IMR-90 (cell line): ENCODE measurements around the gene LPGAT1. TPM values are rescaled to one million over a fixed set of nuclear protein-coding genes. Genes with fewer than 3 reads are reported as not detected.

Experiments
- ATAC-seq: fragments of 200-7000 bp; cut with Tn5 transposase; 2 replicates; pipeline ENCODE4 v1.9.1; 2020; ENCODE audit warnings: low read depth, mild to moderate bottlenecking, moderate library complexity
- BruUV-seq: library from RNA; stranded (reverse); fragments of 400-500 nt; replicated peaks from 2 replicates; lab custom pipeline; 2021; lab: Mats Ljungman, UMichigan
- CTCF ChIA-PET: fragments of 300-600 bp; formaldehyde crosslinking; extraction: SDS; loops from one replicate; lab custom pipeline; 2021; ENCODE audit warnings: antibody characterized with exemption; lab: Yijun Ruan, JAX
- POLR2A ChIA-PET: fragments of 300-600 bp; sonication (Branson Sonifier 250); formaldehyde crosslinking; loops from one replicate; lab custom pipeline; 2022; ENCODE audit warnings: antibody characterized with exemption; ENCODE audit not compliant: unreplicated experiment; lab: Charles Lee
- DNase-seq: peaks from one replicate; pipeline ENCODE4 v3.0.0; 2013
- H2AFZ ChIP-seq: replicated peaks from 2 replicates; pipeline ENCODE3; 2013; ENCODE audit warnings: low read length, mild to moderate bottlenecking; ENCODE audit not compliant: poor library complexity
- H2AK5ac ChIP-seq: 2 replicates; pipeline ENCODE4 v1.6.1; 2013; ENCODE audit warnings: low read depth, low read length, inconsistent platforms
- H2AK9ac ChIP-seq: replicated peaks from 2 replicates; pipeline ENCODE3; 2013; ENCODE audit warnings: mild to moderate bottlenecking, low read depth, low read length, moderate library complexity; ENCODE audit not compliant: poor library complexity
- H2BK120ac ChIP-seq: 2 replicates; pipeline ENCODE4 v1.6.1; 2013; ENCODE audit warnings: low read depth, low read length, inconsistent platforms
- H2BK15ac ChIP-seq: 3 replicates; pipeline ENCODE4 v1.6.1; 2013; ENCODE audit warnings: low read depth, low read length, inconsistent platforms
- H2BK20ac ChIP-seq: 2 replicates; pipeline ENCODE4 v1.6.1; 2013; ENCODE audit warnings: low read depth, mild to moderate bottlenecking, inconsistent platforms, low read length, moderate library complexity
- H2BK5ac ChIP-seq: 2 replicates; pipeline ENCODE4 v1.6.1; 2013; ENCODE audit warnings: mild to moderate bottlenecking, low read depth, low read length, inconsistent platforms; ENCODE audit not compliant: poor library complexity, severe bottlenecking
- H3K14ac ChIP-seq: replicated peaks from 2 replicates; pipeline ENCODE4 v1.6.1; 2013; ENCODE audit warnings: low read depth, low read length, inconsistent platforms
- H3K18ac ChIP-seq: 2 replicates; pipeline ENCODE4 v1.6.1; 2013; ENCODE audit warnings: low read depth, low read length, control low read depth
- H3K23ac ChIP-seq: 2 replicates; pipeline ENCODE4 v1.6.1; 2013; ENCODE audit warnings: low read depth, low read length, inconsistent platforms
- H3K27ac ChIP-seq: 2 replicates; pipeline ENCODE4 v1.5.1; 2013; ENCODE audit warnings: mild to moderate bottlenecking, control low read depth, low read length; ENCODE audit not compliant: insufficient read depth
- H3K27me3 ChIP-seq: 2 replicates; pipeline ENCODE4 v1.6.1; 2013; ENCODE audit warnings: low read length; ENCODE audit not compliant: control insufficient read depth, insufficient read depth
- H3K36me3 ChIP-seq: 2 replicates; pipeline ENCODE4 v1.6.1; 2013; ENCODE audit warnings: low read length, mixed read lengths; ENCODE audit not compliant: control insufficient read depth, insufficient read depth
- H3K4ac ChIP-seq: 2 replicates; pipeline ENCODE4 v1.6.1; 2013; ENCODE audit warnings: low read depth, low read length, inconsistent platforms
- H3K4me1 ChIP-seq: 2 replicates; pipeline ENCODE4 v1.6.1; 2013; ENCODE audit warnings: low read length, mixed read lengths; ENCODE audit not compliant: control insufficient read depth, insufficient read depth
- H3K4me2 ChIP-seq: 2 replicates; pipeline ENCODE4 v1.6.1; 2013; ENCODE audit warnings: low read depth, mild to moderate bottlenecking, control low read depth, low read length, moderate library complexity
- H3K4me3 ChIP-seq: 2 replicates; pipeline ENCODE4 v1.5.1; 2013; ENCODE audit warnings: low read depth, mild to moderate bottlenecking, control low read depth, low read length, moderate library complexity; ENCODE audit not compliant: insufficient read depth
- H3K56ac ChIP-seq: 2 replicates; pipeline ENCODE4 v1.6.1; 2013; ENCODE audit warnings: low read length, inconsistent platforms; ENCODE audit not compliant: insufficient read depth; ENCODE audit errors: extremely low read depth
- H3K79me1 ChIP-seq, 2 experiments: 2 replicates each; pipeline ENCODE4 v1.6.1; 2013; ENCODE audit warnings: low read length in 2 of 2, inconsistent platforms in 1 of 2, low read depth in 1 of 2
- H3K9ac ChIP-seq: 2 replicates; pipeline ENCODE4 v1.6.1; 2013; ENCODE audit warnings: low read depth, low read length, control low read depth
- H3K9me1 ChIP-seq: 2 replicates; pipeline ENCODE4 v1.6.1; 2013; ENCODE audit warnings: low read length, inconsistent platforms; ENCODE audit not compliant: insufficient read depth
- H3K9me3 ChIP-seq: 2 replicates; pipeline ENCODE4 v1.6.1; 2013; ENCODE audit warnings: low read length; ENCODE audit not compliant: control insufficient read depth, insufficient read depth
- H4K20me1 ChIP-seq: 2 replicates; pipeline ENCODE4 v1.6.1; 2013; ENCODE audit warnings: low read length, inconsistent platforms; ENCODE audit not compliant: insufficient read depth
- H4K5ac ChIP-seq: 2 replicates; pipeline ENCODE4 v1.6.1; 2013; ENCODE audit warnings: mild to moderate bottlenecking, low read depth, low read length, control low read depth
- H4K8ac ChIP-seq, 2 experiments: 2 replicates each; pipeline ENCODE4 v1.6.1; 2013; ENCODE audit warnings: low read depth in 2 of 2, low read length in 2 of 2, control low read depth in 1 of 2, inconsistent platforms in 1 of 2
- H4K91ac ChIP-seq: 2 replicates; pipeline ENCODE4 v1.6.1; 2013; ENCODE audit warnings: low read depth, low read length, inconsistent platforms; ENCODE audit not compliant: insufficient read depth
- CEBPB ChIP-seq: IDR thresholded peaks from 2 replicates; pipeline ENCODE4 v1.6.1; 2012; ENCODE audit warnings: low read depth, low read length, improper control_type of control experiment
- MAZ ChIP-seq: IDR thresholded peaks from 2 replicates; pipeline ENCODE4 v1.6.1; 2012; ENCODE audit warnings: low read depth, mild to moderate bottlenecking, low read length, improper control_type of control experiment, moderate library complexity, borderline replicate concordance
- NFE2L2 ChIP-seq: fragments of 150-350 bp; IDR thresholded peaks from 2 replicates; pipeline ENCODE4 v1.6.1; 2016; ENCODE audit warnings: low read depth, mild to moderate bottlenecking, low read length
- RAD21 ChIP-seq: IDR thresholded peaks from 2 replicates; pipeline ENCODE4 v1.6.1; 2012; ENCODE audit warnings: low read length, improper control_type of control experiment
- WGBS, 2 experiments: methylation state at CpG; one replicate each; pipeline versions ENCODE4 v1.1.5 to v1.1.7; 2013; ENCODE audit warnings: missing lambda C conversion rate in 2 of 2; ENCODE audit not compliant: insufficient read length in 1 of 2; ENCODE audit errors: extremely low coverage in 2 of 2; 5-methylcytosine and 5-hydroxymethylcytosine counted together
- dilution Hi-C: fragments of 300-500 bp; cut with HindIII; formaldehyde crosslinking; loops from one replicate; pipeline ENCODE4 v1.14.3; 2018; ENCODE audit warnings: low sequenced_read_pairs; ENCODE audit not compliant: unreplicated experiment
- in situ Hi-C: fragments of 300-500 bp; cut with MboI; formaldehyde crosslinking; loops from 3 replicates; pipeline ENCODE4 v1.14.3; 2019; ENCODE audit warnings: low sequenced_read_pairs, inconsistent platforms, mixed read lengths
- intact Hi-C: fragments of 100-400 bp; cut with micrococcal nuclease; formaldehyde crosslinking; loops from 2 replicates; pipeline ENCODE4 v1.10.0; 2022
- polyA plus RNA-seq, 3 experiments: library from polyadenylated mRNA; depleted of rRNA; stranded (reverse); fragments of >200 nt; gene quantifications; 2 replicates each; pipeline ENCODE4 v1.2.3, GENCODE V29; 2012; ENCODE audit warnings: low replicate concordance in 1 of 3
- total RNA-seq: library from RNA; depleted of rRNA; stranded (reverse); fragments of >200 nt; gene quantifications from 2 replicates; pipeline ENCODE4 v1.2.3, GENCODE V29; 2012
- TF ChIP-seq, protein P1 (sequence below): conservative IDR thresholded peaks from 2 replicates; pipeline ENCODE4 v1.5.1; 2012; ENCODE audit warnings: mild to moderate bottlenecking, low read depth, low read length, improper control_type of control experiment
- TF ChIP-seq, protein P2 (sequence below): fragments of 150-350 bp; IDR thresholded peaks from 2 replicates; pipeline ENCODE4 v1.6.1; 2016; ENCODE audit warnings: low read depth, mild to moderate bottlenecking, low read length, moderate library complexity, borderline replicate concordance

Gene LPGAT1
- total and polyA plus RNA-seq, 2 of the 4 experiments (the other 2 are of a cell fraction), result 6.7 to 13.6 TPM

DNA sequence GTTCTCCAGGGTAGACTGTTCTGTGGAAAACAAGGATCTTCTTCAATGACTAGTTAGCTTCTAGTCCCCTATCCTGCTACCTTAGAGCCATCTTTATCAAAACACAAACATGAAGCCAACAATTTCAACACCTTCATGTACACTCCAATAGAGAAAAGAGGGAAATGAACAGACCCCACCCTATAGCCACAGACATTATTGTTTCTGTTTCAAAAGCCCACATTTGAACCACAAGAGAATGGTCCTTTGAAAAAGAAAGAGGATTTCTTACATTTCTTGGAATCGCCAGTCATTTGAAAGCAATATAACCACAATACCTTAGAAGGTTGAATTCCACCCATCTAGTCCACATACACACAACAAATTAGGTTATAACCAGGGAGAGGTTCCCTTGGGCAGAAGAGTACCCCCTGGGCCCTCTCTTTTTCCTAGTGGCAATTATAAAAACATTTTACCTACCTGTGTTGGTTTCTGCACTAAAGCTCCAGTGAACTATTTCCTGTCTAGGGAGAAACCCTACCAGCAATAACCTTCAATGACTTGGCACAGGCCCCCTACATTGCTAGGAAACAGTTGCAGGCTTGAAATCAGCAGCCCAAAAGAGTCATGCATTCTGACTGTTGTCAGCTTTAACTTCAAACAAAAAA, 2.7 kb upstream of the LPGAT1 start:
- no peak overlapping the region for H2AK9ac ChIP-seq
- H3K9me3 ChIP-seq, result no peaks in the 10 kb centered on the region
- H3K56ac ChIP-seq, result no peak overlapping the region
- no peak for ATAC-seq
- peaks cover 10 to 12% of the 10 kb centered on the region in 2 experiments; a peak in 3 of 4 replicates for H3K79me1 ChIP-seq
- no peak overlapping the region for H3K18ac ChIP-seq
- H2BK5ac ChIP-seq, result no peak overlapping the region
- H3K4me2 ChIP-seq, result no peak overlapping the region
- in situ Hi-C loops (no loop called here), intact Hi-C loops (loop anchor here (5.0 kb wide), 1 partner anchor 199 kb away; no protein-coding TSS in a partner anchor), dilution Hi-C loops (no loop called here)
- H4K8ac ChIP-seq, result no peak overlapping the region
- H3K4me3 ChIP-seq, result no peak overlapping the region
- H2AFZ ChIP-seq, result no peak overlapping the region
- H2BK20ac ChIP-seq, result no peak overlapping the region
- H4K20me1 ChIP-seq, result 0 out of 2 replicates have a peak, but pooled peaks cover 7% of the 10 kb centered on the region
- TF ChIP-seq CEBPB, result no peak
- TF ChIP-seq, protein P1, sequence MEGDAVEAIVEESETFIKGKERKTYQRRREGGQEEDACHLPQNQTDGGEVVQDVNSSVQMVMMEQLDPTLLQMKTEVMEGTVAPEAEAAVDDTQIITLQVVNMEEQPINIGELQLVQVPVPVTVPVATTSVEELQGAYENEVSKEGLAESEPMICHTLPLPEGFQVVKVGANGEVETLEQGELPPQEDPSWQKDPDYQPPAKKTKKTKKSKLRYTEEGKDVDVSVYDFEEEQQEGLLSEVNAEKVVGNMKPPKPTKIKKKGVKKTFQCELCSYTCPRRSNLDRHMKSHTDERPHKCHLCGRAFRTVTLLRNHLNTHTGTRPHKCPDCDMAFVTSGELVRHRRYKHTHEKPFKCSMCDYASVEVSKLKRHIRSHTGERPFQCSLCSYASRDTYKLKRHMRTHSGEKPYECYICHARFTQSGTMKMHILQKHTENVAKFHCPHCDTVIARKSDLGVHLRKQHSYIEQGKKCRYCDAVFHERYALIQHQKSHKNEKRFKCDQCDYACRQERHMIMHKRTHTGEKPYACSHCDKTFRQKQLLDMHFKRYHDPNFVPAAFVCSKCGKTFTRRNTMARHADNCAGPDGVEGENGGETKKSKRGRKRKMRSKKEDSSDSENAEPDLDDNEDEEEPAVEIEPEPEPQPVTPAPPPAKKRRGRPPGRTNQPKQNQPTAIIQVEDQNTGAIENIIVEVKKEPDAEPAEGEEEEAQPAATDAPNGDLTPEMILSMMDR, result no peak
- TF ChIP-seq MAZ, result no peak
- no peak for TF ChIP-seq RAD21
- TF ChIP-seq, protein P2, sequence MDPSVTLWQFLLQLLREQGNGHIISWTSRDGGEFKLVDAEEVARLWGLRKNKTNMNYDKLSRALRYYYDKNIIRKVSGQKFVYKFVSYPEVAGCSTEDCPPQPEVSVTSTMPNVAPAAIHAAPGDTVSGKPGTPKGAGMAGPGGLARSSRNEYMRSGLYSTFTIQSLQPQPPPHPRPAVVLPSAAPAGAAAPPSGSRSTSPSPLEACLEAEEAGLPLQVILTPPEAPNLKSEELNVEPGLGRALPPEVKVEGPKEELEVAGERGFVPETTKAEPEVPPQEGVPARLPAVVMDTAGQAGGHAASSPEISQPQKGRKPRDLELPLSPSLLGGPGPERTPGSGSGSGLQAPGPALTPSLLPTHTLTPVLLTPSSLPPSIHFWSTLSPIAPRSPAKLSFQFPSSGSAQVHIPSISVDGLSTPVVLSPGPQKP, result no peak
- TF ChIP-seq NFE2L2, result no peak
- POLR2A ChIA-PET, result no interaction called here
- no peak overlapping the region for H4K5ac ChIP-seq
- no peak overlapping the region for H3K23ac ChIP-seq
- no peak overlapping the region for H2AK5ac ChIP-seq
- no CpG with 5 or more reads among the region's 1 CpG for WGBS, 2 experiments
- no TSS peak for BruUV-seq
- CTCF ChIA-PET, result no interaction called here
- DNase-seq, result no peak
- H3K36me3 ChIP-seq, result no peaks in the 10 kb centered on the region; the same call in 1 of the 2 replicates
- H3K4ac ChIP-seq, result no peak overlapping the region
- H4K91ac ChIP-seq, result no peak overlapping the region
- no peak overlapping the region for H3K14ac ChIP-seq
- H2BK15ac ChIP-seq, result no peak overlapping the region
- no peak overlapping the region for H2BK120ac ChIP-seq
- no peak overlapping the region for H3K9ac ChIP-seq
- H3K27me3 ChIP-seq, result no peaks in the 10 kb centered on the region; the same call in none of the 2 replicates
- peaks cover 7% of the 10 kb centered on the region for H3K4me1 ChIP-seq
- H3K27ac ChIP-seq, result no peak overlapping the region
- H3K9me1 ChIP-seq, result no peaks in the 10 kb centered on the region
